Effector memory CD4-positive, alpha-beta T cell (primary cell): ENCODE data around the gene ZNF736.
A peak's percentile ranks its signal among the peaks of the same experiment; 100 is the strongest.
"Not testable (repeated sequence)": the region's sequence is repeated elsewhere in the genome, so short reads cannot be mapped to it uniquely, and the experiment has no call there.

Experiments
- DNase-seq, 3 donors: peaks; one replicate each; pipeline ENCODE4 v3.0.0-alpha.2; 2020
- H3K27ac ChIP-seq: 2 replicates; pipeline ENCODE4 v1.7.0; 2013; ENCODE audit warnings: mild to moderate bottlenecking, low read length, moderate library complexity; ENCODE audit not compliant: insufficient read depth, poor library complexity, severe bottlenecking
- H3K27me3 ChIP-seq: replicated peaks from 2 replicates; pipeline ENCODE4 v1.7.0; 2013; ENCODE audit warnings: mild to moderate bottlenecking, low read length; ENCODE audit not compliant: insufficient read depth, control insufficient read depth, poor library complexity, severe bottlenecking
- H3K36me3 ChIP-seq: 2 replicates; pipeline ENCODE4 v1.7.0; 2013; ENCODE audit warnings: mild to moderate bottlenecking, low read length, moderate library complexity; ENCODE audit not compliant: control insufficient read depth, insufficient read depth
- H3K4me1 ChIP-seq: 2 replicates; pipeline ENCODE4 v1.7.0; 2013; ENCODE audit warnings: low read length, mild to moderate bottlenecking; ENCODE audit not compliant: control insufficient read depth, insufficient read depth, poor library complexity, severe bottlenecking
- H3K4me3 ChIP-seq: 2 replicates; pipeline ENCODE4 v1.7.0; 2013; ENCODE audit warnings: low read length, low read depth, mild to moderate bottlenecking; ENCODE audit not compliant: insufficient read depth, poor library complexity, severe bottlenecking
- H3K9me3 ChIP-seq: 2 replicates; pipeline ENCODE4 v1.7.0; 2013; ENCODE audit warnings: mild to moderate bottlenecking, low read length, moderate library complexity; ENCODE audit not compliant: control insufficient read depth
- total RNA-seq, 3 donors: gene quantifications; one replicate each; lab custom pipeline; 2026; lab: John Stamatoyannopoulos, UW

ZNF736 gene
- 26.1 to 35.2 (median 31.2) reads per million in 3 donors for total RNA-seq

DNA sequence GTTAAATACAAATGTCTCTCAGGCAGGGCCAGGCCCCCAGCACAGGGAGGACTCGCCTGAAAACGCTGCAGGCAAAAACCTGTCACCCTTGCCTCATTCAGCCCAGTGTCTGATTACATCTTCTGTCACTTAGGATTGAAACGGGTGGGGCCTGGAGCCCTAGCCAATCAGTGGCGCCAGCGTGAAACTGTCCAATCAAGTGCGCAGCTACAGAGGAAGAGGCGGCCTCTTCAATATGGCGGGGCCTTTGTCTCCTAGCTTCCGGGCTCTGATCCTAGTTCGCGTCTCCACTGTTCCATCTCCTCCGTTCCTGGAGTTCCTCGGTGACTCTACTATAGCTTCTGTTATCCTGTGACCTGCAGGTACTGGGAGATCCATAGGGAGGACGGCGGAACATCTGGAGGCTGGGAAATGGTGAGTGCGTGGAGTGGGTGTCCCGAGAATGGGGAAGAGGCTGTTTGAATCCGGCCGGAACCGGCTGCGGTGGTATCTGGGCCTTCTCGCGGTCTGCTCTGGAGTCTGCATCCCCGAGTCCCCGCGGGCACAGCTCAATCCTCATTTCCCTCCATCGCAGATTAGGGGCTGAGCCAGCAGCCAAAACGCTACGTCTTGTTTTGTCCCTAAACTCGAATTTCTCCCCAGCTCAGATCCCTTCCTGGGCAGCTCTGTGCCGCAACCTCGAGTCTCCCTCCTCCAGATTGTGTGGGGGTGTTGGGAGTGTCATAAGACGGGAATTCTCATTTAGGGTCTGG is at the start of gene ZNF736:
TSS of gene ZNF736 (plus strand) at position 222 of the 752 bp plus-strand sequence. CDS start at position 412, 190 bp downstream.
- peak; percentile 75 to 82 (median 81) for DNase-seq
- no peaks in the 10 kb centered on the region for H3K27me3 ChIP-seq
- H3K36me3 ChIP-seq = no peaks in the 10 kb centered on the region
- no peaks in the 10 kb centered on the region for H3K9me3 ChIP-seq
- H3K27ac ChIP-seq = peak within 1 kb of the TSS; percentile 61
- H3K4me1 ChIP-seq = peaks cover 6% of the 10 kb centered on the region
- H3K4me3 ChIP-seq = peak within 1 kb of the TSS; percentile 92

DNA sequence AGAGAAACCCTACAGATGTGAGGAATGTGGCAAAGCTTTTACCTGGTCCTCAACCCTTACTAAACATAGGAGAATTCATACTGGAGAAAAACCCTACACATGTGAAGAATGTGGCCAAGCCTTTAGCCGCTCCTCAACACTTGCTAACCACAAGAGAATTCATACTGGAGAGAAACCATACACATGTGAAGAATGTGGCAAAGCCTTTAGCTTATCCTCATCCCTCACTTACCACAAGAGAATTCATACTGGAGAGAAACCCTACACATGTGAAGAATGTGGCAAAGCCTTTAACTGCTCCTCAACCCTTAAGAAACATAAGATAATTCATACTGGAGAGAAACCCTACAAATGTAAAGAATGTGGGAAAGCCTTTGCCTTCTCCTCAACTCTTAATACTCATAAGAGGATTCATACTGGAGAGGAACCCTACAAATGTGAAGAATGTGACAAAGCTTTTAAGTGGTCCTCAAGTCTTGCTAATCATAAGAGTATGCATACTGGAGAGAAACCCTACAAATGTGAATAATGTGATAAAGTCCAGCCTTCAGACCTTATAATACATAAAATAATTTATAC is 47.3 kb upstream of the ZNF736 start:
- Histone ChIP-seq H3K4me3 (no peak overlapping the region), H3K4me1 (no peaks in the 10 kb centered on the region), H3K27ac (no peak overlapping the region), H3K27me3 (no peaks in the 10 kb centered on the region), H3K9me3 (peaks cover 22% of the 10 kb centered on the region), H3K36me3 (no peaks in the 10 kb centered on the region)
- DNase-seq = no peak

DNA sequence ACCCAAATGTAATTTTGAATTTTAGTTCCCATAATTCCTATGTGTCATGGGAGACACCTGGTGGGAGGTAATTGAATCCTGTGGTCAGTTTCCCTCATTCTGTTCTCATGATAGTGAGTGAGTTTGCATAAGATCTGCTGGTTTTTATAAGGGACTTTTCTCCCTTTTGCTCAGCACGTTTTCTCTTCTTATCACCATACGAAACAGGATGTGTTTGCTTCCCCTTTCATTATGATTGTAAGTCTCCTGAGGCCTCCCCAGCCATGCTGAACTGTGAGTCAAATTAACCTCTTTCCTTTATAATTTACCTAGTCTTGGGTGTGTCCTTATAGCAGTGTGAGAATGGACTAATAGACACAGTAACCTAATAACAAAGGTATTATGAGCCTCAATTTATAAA is 36.1 kb upstream of the ZNF736 start:
- DNase-seq = no peak

DNA sequence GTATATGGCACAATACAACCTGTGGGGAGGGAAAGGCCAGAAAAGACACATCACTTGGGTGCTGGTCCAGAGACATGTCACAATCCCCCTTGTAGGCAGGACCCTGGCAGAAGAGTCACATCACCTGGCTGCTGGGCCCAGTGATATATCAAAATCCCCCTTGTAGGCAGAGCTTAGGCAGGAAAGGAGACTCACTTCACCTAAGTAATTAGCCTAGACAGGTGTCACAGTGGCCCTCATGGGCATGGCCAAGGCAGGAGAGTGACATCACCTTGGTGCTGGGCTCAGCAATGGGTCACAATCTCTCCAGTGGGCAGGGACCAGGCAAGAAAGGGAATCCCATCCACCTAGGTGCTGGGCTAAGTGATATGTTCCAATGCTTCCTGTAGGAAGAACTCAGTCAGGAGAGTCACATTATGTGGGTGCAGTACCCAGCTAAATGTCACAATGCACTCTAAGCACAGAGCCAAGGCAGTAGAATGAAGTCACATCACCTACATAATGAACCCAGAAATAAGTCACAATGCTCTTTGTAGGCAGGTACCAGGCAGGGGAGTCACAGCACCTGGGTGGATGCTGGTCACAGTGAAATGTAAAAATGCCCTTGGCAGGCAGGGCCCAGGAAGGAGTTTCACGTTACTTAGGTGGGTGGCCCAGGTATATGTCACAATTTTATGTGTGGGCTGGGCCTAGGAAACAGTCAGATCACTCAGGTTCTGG is 18.9 kb upstream of the ZNF736 start:
- Histone ChIP-seq H3K27me3 (no peaks in the 10 kb centered on the region), H3K4me1 (no peaks in the 10 kb centered on the region), H3K4me3 (no peak overlapping the region), H3K36me3 (no peaks in the 10 kb centered on the region), H3K9me3 (no peaks in the 10 kb centered on the region), H3K27ac (no peak overlapping the region)
- DNase-seq = no peak

More for the DNA sequence above, 36.1 kb upstream of the ZNF736 start:
- no peak overlapping the region for H3K27ac ChIP-seq
- no peaks in the 10 kb centered on the region for H3K4me1 ChIP-seq
- H3K9me3 ChIP-seq = no peaks in the 10 kb centered on the region
- no peak overlapping the region for H3K4me3 ChIP-seq
- H3K27me3 ChIP-seq = no peaks in the 10 kb centered on the region
- no peaks in the 10 kb centered on the region for H3K36me3 ChIP-seq

DNA sequence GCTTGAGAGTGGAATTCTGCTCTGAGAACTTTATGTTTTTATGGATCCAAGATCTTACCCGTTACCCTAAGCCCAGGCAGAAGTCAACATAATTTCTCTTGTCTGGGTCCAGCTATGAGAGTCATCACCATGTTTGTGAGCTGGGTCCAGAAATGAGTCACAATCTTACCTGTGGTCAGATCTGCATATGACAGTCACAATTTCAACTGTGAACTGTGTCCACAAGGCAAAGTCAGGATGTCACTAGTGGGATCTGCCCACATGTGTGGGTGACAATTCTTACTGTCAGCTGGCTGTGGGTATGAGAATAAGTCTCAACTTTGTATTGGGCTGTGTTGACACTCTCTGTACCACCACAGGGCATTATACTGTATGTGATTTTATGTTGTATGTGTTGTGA is 16.3 kb upstream of the ZNF736 start:
- not testable (repeated sequence) for H3K4me1 ChIP-seq, H3K27ac ChIP-seq, H3K27me3 ChIP-seq, H3K36me3 ChIP-seq, H3K9me3 ChIP-seq, DNase-seq, H3K4me3 ChIP-seq

DNA sequence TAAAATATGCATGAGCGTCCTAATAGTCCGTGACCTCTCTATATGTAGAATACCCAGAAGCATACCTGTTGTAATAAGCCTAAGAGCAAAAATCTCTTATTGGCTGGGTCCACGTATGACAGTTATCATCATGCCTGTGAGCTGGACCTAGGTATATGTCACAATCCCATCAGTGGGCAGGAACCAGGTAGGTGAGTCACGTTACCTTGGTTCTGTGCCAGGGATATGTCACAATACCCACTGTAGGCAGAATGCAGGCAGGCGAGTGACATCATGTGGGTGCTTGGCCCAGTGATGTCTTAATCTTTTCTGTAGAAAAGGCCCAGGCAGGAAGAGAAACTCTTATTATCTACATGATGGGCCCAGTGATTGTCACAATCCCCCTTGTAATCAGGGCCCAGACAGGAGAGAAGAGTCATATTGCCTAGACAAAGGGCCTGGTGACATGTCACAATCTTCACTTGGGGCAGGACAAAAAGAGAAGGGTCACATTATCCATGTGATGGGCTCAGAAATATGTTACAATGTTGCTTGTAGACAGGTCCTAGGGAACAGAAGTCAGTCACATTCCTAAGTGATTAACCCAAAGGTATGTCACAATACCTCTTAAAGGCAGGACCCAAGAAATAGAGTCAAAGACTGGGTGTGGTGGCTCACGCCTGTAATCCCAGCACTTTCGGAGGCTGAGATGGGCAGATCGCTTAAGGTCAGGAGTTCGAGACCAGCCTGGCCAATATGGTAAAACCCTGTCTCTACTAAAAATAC is 12.9 kb upstream of the ZNF736 start:
- DNase-seq = no peak
- no peaks in the 10 kb centered on the region for H3K9me3 ChIP-seq
- H3K27me3 ChIP-seq = no peaks in the 10 kb centered on the region
- H3K4me1 ChIP-seq = no peaks in the 10 kb centered on the region
- H3K27ac ChIP-seq = no peak overlapping the region
- no peaks in the 10 kb centered on the region for H3K36me3 ChIP-seq
- no peak overlapping the region for H3K4me3 ChIP-seq

DNA sequence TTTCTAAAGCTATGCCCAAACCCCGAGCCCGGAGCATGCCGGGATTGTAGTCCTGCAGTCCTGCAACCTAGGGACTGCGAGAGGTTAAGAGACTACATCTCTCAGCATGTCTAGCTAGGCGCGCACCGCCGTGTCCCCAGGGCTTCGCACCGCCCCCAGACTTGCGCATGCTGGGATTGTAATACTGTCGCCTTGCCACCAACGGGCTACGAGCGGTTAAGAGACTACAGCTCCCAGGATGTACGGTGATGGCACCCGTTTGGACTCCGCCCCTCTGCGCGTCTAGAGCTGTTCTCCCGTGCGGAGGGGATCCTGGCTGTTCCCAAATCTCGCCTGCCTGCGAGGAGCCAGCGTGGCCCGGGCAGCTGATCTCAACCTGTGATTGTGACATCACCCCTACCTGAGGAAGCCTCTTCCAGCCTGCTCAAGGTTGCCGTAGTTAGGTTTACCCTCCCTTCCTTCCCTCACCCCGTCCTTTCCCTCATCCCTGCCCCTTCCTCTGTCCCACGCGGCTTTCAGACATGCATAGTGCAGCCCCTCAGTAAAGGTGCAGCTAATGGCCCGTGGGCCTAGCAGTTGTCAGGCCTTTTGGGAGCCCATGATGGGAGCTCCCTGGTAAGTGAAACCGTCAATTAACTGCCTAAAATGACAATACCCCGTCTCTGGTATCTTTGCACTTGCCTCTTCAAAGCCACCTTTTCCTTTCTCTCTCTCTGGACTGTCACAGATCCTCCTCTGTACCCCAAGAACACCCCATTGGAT is 6.3 kb upstream of the ZNF736 start:
- Histone ChIP-seq H3K4me3 (peak overlapping the region; percentile 48), H3K27me3 (no peaks in the 10 kb centered on the region), H3K36me3 (no peaks in the 10 kb centered on the region), H3K27ac (peak overlapping the region; percentile 70), H3K9me3 (no peaks in the 10 kb centered on the region), H3K4me1 (peaks cover 9% of the 10 kb centered on the region)
- DNase-seq = peak; percentile 83 to 94 (median 90)

DNA sequence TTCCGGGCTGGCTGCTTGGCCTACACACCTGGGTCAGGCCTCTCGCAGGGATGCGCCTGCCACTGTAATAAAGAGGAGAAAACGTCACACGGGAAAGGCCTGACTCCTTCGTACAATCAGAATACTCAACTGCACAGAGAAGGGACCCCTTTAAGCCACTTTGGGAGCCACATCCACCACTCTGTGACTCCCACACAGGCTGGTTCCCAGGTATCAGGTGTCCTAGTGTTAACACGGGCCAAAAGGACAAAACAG is 5.8 kb upstream of the ZNF736 start:
- Histone ChIP-seq H3K4me1 (peaks cover 9% of the 10 kb centered on the region), H3K27me3 (no peaks in the 10 kb centered on the region), H3K27ac (no peak overlapping the region), H3K9me3 (no peaks in the 10 kb centered on the region), H3K4me3 (peak overlapping the region; percentile 48), H3K36me3 (no peaks in the 10 kb centered on the region)
- no peak for DNase-seq

DNA sequence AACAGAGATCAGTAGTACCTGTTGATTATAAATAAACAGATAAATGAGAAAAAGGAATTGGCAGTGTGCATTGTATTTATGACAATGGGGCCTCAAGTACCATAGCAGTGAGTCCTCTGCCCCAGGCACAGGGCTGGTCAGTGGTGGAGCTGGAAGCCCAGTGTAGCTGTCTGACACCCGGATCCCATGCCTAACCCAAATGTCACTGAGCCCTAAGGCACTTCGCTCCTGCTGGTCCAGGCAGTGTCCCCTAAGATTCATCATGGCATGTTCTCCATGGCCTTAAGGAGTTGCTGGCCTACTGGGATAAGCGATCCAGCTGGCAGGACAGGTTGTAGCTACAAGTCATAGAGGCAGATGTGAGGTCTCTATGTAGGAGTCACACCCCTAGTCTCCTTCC is 3.3 kb upstream of the ZNF736 start:
- no peak for DNase-seq
- no peaks in the 10 kb centered on the region for H3K9me3 ChIP-seq
- no peak overlapping the region for H3K4me3 ChIP-seq
- H3K36me3 ChIP-seq = no peaks in the 10 kb centered on the region
- peaks cover 16% of the 10 kb centered on the region for H3K4me1 ChIP-seq
- no peaks in the 10 kb centered on the region for H3K27me3 ChIP-seq
- no peak overlapping the region for H3K27ac ChIP-seq
